IMR-90 (cell line): Measurements from ENCODE around the gene ZNF76.

Experiments
- BHLHE40 ChIP-seq: fragments of 150-350 bp; IDR thresholded peaks from 2 replicates; pipeline ENCODE4 v1.6.1; 2016; ENCODE audit warnings: mild to moderate bottlenecking, low read depth, low read length
- CEBPB ChIP-seq: IDR thresholded peaks from 2 replicates; pipeline ENCODE4 v1.6.1; 2012; ENCODE audit warnings: low read depth, low read length, improper control_type of control experiment
- CTCF ChIP-seq: conservative IDR thresholded peaks from 2 replicates; pipeline ENCODE4 v1.5.1; 2012; ENCODE audit warnings: mild to moderate bottlenecking, low read depth, low read length, improper control_type of control experiment
- ELK1 ChIP-seq: fragments of 150-350 bp; IDR thresholded peaks from 2 replicates; pipeline ENCODE4 v1.6.1; 2016; ENCODE audit warnings: low read depth, mild to moderate bottlenecking, low read length, moderate library complexity, borderline replicate concordance
- MAFK ChIP-seq: IDR thresholded peaks from 2 replicates; pipeline ENCODE4 v1.6.1; 2012; ENCODE audit warnings: low read depth, low read length, improper control_type of control experiment
- MXI1 ChIP-seq: IDR thresholded peaks from 2 replicates; pipeline ENCODE4 v1.6.1; 2012; ENCODE audit warnings: low read depth, mild to moderate bottlenecking, low read length, moderate library complexity, borderline replicate concordance
- NFE2L2 ChIP-seq: fragments of 150-350 bp; IDR thresholded peaks from 2 replicates; pipeline ENCODE4 v1.6.1; 2016; ENCODE audit warnings: low read depth, mild to moderate bottlenecking, low read length
- POLR2A ChIP-seq: IDR thresholded peaks from 2 replicates; pipeline ENCODE4 v1.6.1; 2012; ENCODE audit warnings: mild to moderate bottlenecking, low read depth, low read length
- RAD21 ChIP-seq: IDR thresholded peaks from 2 replicates; pipeline ENCODE4 v1.6.1; 2012; ENCODE audit warnings: low read length, improper control_type of control experiment
- RCOR1 ChIP-seq: IDR thresholded peaks from 2 replicates; pipeline ENCODE4 v1.6.1; 2012; ENCODE audit warnings: mild to moderate bottlenecking, low read length, improper control_type of control experiment; ENCODE audit not compliant: insufficient replicate concordance
- RFX5 ChIP-seq: IDR thresholded peaks from 2 replicates; pipeline ENCODE4 v1.8.0; 2012; ENCODE audit warnings: low read depth, mild to moderate bottlenecking, low read length, moderate library complexity
- USF2 ChIP-seq: fragments of 150-350 bp; IDR thresholded peaks from 2 replicates; pipeline ENCODE4 v1.6.1; 2017; ENCODE audit warnings: mild to moderate bottlenecking, antibody characterized with exemption, low read length, low read depth

- TF ChIP-seq CTCF (peak; percentile 94), POLR2A (no peak), NFE2L2 (no peak), CEBPB (peak; percentile 72), RAD21 (peak; percentile 96), ELK1 (no peak), MXI1 (no peak), RFX5 (no peak), RCOR1 (no peak), MAFK (no peak), USF2 (no peak), BHLHE40 (no peak)
Measured at GRCh38 chr6:35240838-35241801, 18.4 kb upstream of the ZNF76 start.
